GM20000 (cell line): ENCODE data around the gene PLVAP.

Source experiments
- DNase-seq: peaks from one replicate; pipeline ENCODE4 v3.0.0; 2012; ENCODE audit warnings: low spot score
- TF ChIP-seq, protein P1 (sequence below): IDR thresholded peaks from 2 replicates; pipeline ENCODE4 v1.5.1; 2012; ENCODE audit warnings: mild to moderate bottlenecking, control low read depth; ENCODE audit errors: extremely low read depth, missing control alignments

The PLVAP gene

GRCh38 chr19:17389957-17390664 is 13.0 kb upstream of the PLVAP start:
- DNase-seq, result no peak
- TF ChIP-seq, protein P1, sequence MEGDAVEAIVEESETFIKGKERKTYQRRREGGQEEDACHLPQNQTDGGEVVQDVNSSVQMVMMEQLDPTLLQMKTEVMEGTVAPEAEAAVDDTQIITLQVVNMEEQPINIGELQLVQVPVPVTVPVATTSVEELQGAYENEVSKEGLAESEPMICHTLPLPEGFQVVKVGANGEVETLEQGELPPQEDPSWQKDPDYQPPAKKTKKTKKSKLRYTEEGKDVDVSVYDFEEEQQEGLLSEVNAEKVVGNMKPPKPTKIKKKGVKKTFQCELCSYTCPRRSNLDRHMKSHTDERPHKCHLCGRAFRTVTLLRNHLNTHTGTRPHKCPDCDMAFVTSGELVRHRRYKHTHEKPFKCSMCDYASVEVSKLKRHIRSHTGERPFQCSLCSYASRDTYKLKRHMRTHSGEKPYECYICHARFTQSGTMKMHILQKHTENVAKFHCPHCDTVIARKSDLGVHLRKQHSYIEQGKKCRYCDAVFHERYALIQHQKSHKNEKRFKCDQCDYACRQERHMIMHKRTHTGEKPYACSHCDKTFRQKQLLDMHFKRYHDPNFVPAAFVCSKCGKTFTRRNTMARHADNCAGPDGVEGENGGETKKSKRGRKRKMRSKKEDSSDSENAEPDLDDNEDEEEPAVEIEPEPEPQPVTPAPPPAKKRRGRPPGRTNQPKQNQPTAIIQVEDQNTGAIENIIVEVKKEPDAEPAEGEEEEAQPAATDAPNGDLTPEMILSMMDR, result no peak

- no peak for DNase-seq
- TF ChIP-seq, protein P1, result no peak
Observed at GRCh38 chr19:17389288-17389687, 12.1 kb upstream of the PLVAP start.

DNA sequence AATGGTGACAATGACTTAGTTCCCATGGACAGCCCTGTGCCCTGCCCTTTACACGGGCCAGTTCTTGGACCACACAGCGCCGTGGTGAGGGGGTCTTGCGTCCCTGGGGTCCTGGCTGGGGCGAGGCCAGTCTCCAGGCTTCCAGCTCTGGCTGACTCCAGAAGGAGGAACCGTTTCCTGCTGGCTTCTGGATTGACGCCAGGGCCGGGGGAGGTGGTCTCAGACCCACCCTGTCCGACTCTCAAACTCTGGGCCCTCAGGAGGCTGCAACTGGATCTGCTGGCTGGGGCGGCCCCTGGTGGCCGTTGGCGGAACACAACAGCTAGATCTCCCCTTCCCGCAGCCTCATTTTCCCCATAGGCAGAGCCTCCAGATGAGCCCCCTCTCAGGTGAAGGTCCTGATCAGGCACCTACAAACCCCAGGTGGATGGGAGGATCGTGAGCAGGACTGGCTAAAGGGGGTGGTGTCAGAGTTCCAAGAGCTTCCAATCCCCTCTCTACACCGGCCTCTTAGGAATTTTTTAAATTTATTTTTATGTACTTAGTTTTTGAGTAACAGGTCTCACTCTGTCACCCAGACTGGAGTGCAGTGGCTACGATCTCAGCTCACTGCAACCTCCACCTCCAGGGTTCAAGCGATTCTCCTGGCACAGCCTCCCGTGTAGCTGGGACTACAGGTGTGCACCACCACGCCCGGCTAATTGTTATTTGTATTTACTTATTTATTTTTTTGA is 8.9 kb upstream of the PLVAP start:
- DNase-seq, result peak; percentile 82

DNA sequence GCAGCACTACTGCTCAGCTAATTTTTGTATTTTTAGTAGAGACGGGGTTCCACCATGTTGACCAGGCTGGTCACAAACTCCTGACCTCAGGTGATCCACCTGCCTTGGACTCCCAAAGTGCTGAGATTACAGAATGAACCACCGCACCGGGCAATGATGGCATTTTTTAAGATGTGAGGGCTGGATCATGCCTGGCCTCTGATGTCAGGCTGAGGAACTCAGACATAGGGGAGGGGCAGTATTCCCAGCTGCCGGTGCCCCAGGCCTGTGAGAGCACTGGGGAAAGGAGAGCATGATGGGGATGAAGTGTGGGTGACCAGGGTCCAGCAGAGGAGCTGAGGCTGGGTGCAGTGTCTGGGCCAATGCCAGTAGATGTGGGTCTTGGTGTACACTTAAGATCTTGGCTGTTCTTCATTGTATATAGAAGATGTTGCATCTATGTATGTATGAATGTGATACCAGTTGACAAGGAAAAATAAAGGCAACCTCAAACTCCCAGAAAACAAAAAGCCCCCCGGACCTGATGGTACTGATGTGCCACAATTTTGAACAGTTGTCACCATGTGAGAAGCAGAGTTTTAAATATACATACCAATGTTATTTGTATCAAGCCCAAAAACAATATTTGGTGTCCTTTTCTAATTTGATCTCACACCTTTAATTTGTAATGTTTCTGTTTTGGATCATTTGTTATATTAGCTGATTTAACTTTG is 3.4 kb upstream of the PLVAP start:
- no peak for DNase-seq
- TF ChIP-seq, protein P1, result no peak

More for the DNA sequence above, 8.9 kb upstream of the PLVAP start:
- TF ChIP-seq, protein P1, result peak; percentile 73

GRCh38 chr19:17379221-17379631 is 2.1 kb upstream of the PLVAP start:
- DNase-seq, result no peak
- TF ChIP-seq, protein P1, result no peak

DNA sequence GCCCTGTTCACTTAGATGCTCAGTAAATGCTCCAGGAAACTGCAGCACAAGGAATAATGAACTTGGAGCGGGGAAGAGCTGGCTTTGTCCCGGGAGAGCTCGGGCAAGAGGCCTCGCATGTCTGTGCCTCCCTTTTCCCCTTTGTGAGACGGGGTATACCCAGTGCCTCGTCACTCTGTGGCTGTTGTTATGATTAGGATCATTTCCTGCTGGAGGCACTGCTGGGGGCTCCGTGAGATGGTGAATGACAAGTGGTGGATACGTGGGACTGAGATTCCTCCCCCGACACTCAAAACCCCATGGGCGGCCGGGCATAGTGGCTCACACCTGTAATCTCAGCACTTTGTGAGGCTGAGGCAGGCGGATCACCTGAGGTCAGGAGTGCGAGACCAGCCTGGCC is 1.1 kb upstream of the PLVAP start:
- DNase-seq, result no peak
- TF ChIP-seq, protein P1, result no peak
